WTC11 (cell line): Measurements from ENCODE around the gene SEMA7A. TPM values are rescaled to one million over a fixed set of nuclear protein-coding genes. Genes with fewer than 3 reads are reported as not detected.

ENCODE experiments used
- ATAC-seq: fragments of 200-7000 bp; cut with Tn5 transposase; 2 replicates; pipeline ENCODE4 v1.10.0; 2021; ENCODE audit warnings: mild to moderate bottlenecking, moderate library complexity
- CTCF ChIA-PET: fragments of 300-600 bp; sonication (Branson Sonifier 250); formaldehyde crosslinking; loops from one replicate; lab custom pipeline; 2021; ENCODE audit warnings: antibody characterized with exemption; lab: Charles Lee
- POLR2A ChIA-PET: fragments of 350-600 bp; sonication (Branson Sonifier 250); formaldehyde crosslinking; loops from one replicate; lab custom pipeline; 2021; ENCODE audit warnings: antibody characterized with exemption; lab: Charles Lee
- DNase-seq: peaks from one replicate; pipeline ENCODE4 v3.0.0; 2021; ENCODE audit warnings: low spot score
- H3K27ac Mint-ChIP-seq: 2 replicates; pipeline ENCODE4 v1.8.0; 2021; ENCODE audit warnings: mixed read lengths
- H3K27me3 Mint-ChIP-seq: 2 replicates; pipeline ENCODE4 v1.8.0; 2021; ENCODE audit warnings: low read depth, mild to moderate bottlenecking, moderate library complexity, mixed read lengths
- H3K36me3 Mint-ChIP-seq: 2 replicates; pipeline ENCODE4 v1.8.0; 2021; ENCODE audit warnings: mixed read lengths
- H3K4me1 Mint-ChIP-seq: 2 replicates; pipeline ENCODE4 v1.8.0; 2022; ENCODE audit warnings: mixed read lengths
- H3K4me3 Mint-ChIP-seq: 2 replicates; pipeline ENCODE4 v1.8.0; 2021; ENCODE audit warnings: mild to moderate bottlenecking, moderate library complexity, mixed read lengths
- H3K9me3 Mint-ChIP-seq: 2 replicates; pipeline ENCODE4 v1.8.0; 2021; ENCODE audit warnings: mixed read lengths
- AFF4 ChIP-seq: sonication (generic); formaldehyde crosslinking; IDR thresholded peaks from 2 replicates; pipeline ENCODE4 v1.8.1; 2023; ENCODE audit warnings: mild to moderate bottlenecking, missing genetic modification reagents, borderline replicate concordance
- AR ChIP-seq: fragments of 250-450 bp; sonication (Bioruptor Pico); IDR thresholded peaks from 2 replicates; pipeline ENCODE4 v1.9.0; 2021; ENCODE audit warnings: mild to moderate bottlenecking
- CREM ChIP-seq: sonication (generic); formaldehyde crosslinking; IDR thresholded peaks from 2 replicates; pipeline ENCODE4 v1.8.1; 2022; ENCODE audit warnings: mild to moderate bottlenecking, missing genetic modification reagents, moderate library complexity
- E2F1 ChIP-seq: sonication (generic); formaldehyde crosslinking; IDR thresholded peaks from 2 replicates; pipeline ENCODE4 v1.8.0; 2022; ENCODE audit warnings: mild to moderate bottlenecking, missing genetic modification reagents
- E2F4 ChIP-seq: sonication (generic); formaldehyde crosslinking; IDR thresholded peaks from 2 replicates; pipeline ENCODE4 v1.8.1; 2022; ENCODE audit warnings: low read depth, mild to moderate bottlenecking, moderate library complexity, missing genetic modification reagents, borderline replicate concordance
- E2F5 ChIP-seq: sonication (generic); formaldehyde crosslinking; IDR thresholded peaks from 2 replicates; pipeline ENCODE4 v1.8.1; 2022; ENCODE audit warnings: mild to moderate bottlenecking, moderate library complexity, missing genetic modification reagents
- ELF4 ChIP-seq: sonication (generic); formaldehyde crosslinking; IDR thresholded peaks from 2 replicates; pipeline ENCODE4 v1.8.1; 2022; ENCODE audit warnings: low read depth, mild to moderate bottlenecking, moderate library complexity, missing genetic modification reagents
- ESRRA ChIP-seq: sonication (generic); formaldehyde crosslinking; IDR thresholded peaks from 2 replicates; pipeline ENCODE4 v1.8.1; 2022; ENCODE audit warnings: mild to moderate bottlenecking, missing genetic modification reagents, borderline replicate concordance
- ETV6 ChIP-seq: sonication (generic); formaldehyde crosslinking; IDR thresholded peaks from 2 replicates; pipeline ENCODE4 v1.8.1; 2022; ENCODE audit warnings: mild to moderate bottlenecking, missing genetic modification reagents
- FOXP4 ChIP-seq: sonication (generic); formaldehyde crosslinking; IDR thresholded peaks from 2 replicates; pipeline ENCODE4 v1.8.0; 2022; ENCODE audit warnings: mild to moderate bottlenecking, missing genetic modification reagents
- NR2C2 ChIP-seq: sonication (generic); formaldehyde crosslinking; IDR thresholded peaks from 2 replicates; pipeline ENCODE4 v1.8.0; 2022; ENCODE audit warnings: mild to moderate bottlenecking, missing genetic modification reagents
- SMAD3 ChIP-seq: sonication (generic); formaldehyde crosslinking; IDR thresholded peaks from 2 replicates; pipeline ENCODE4 v1.8.0; 2022; ENCODE audit warnings: missing genetic modification reagents, mild to moderate bottlenecking, borderline replicate concordance
- TEAD4 ChIP-seq: sonication (generic); formaldehyde crosslinking; IDR thresholded peaks from 2 replicates; pipeline ENCODE4 v1.8.0; 2022; ENCODE audit warnings: mild to moderate bottlenecking, missing genetic modification reagents
- ZNF121 ChIP-seq: sonication (generic); formaldehyde crosslinking; IDR thresholded peaks from 2 replicates; pipeline ENCODE4 v1.8.0; 2023; ENCODE audit warnings: missing genetic modification reagents
- ZNF317 ChIP-seq: sonication (generic); formaldehyde crosslinking; IDR thresholded peaks from 2 replicates; pipeline ENCODE4 v1.8.1; 2023; ENCODE audit warnings: low read depth, mild to moderate bottlenecking, moderate library complexity, missing genetic modification reagents, borderline replicate concordance
- ZNF396 ChIP-seq: fragments of 250-450 bp; sonication (Bioruptor Pico); IDR thresholded peaks from 2 replicates; pipeline ENCODE4 v1.8.0; 2021; ENCODE audit warnings: mild to moderate bottlenecking, moderate library complexity, borderline replicate concordance
- ZNF423 ChIP-seq: fragments of 250-450 bp; sonication (Bioruptor Pico); IDR thresholded peaks from 2 replicates; pipeline ENCODE4 v2.1.2; 2022; ENCODE audit warnings: mild to moderate bottlenecking, moderate library complexity
- total RNA-seq: library from RNA; stranded (reverse); gene quantifications from 3 replicates; pipeline ENCODE4 v1.2.3, GENCODE V29; 2021

Gene SEMA7A
- total RNA-seq, 1 experiment from 2014 or later: 17.9 TPM

GRCh38 chr15:74396146-74396438 is 37.7 kb downstream of the SEMA7A start:
- H3K36me3 Mint-ChIP-seq: no peaks in the 10 kb centered on the region
- TF ChIP-seq ZNF423 (CRISPR knock-in tag) (no peak), ELF4 (CRISPR knock-in tag) (no peak), ZNF396 (CRISPR knock-in tag) (no peak), FOXP4 (CRISPR knock-in tag) (no peak), NR2C2 (no peak), E2F5 (CRISPR knock-in tag) (no peak), E2F4 (no peak), CREM (no peak)
- peaks cover 13% of the 10 kb centered on the region for H3K4me1 Mint-ChIP-seq
- H3K27me3 Mint-ChIP-seq: peaks cover 5% of the 10 kb centered on the region; the same call in 1 of the 2 replicates
- ATAC-seq: no peak
- POLR2A ChIA-PET: no interaction called here
- CTCF ChIA-PET: interaction anchor here (0.6 to 2.7 kb wide), 3 partner anchors 14 to 22 kb away, joined by 3 to 7 read pairs (median 5); no protein-coding TSS in a partner anchor
- no peak for DNase-seq
- H3K4me3 Mint-ChIP-seq: no peak overlapping the region
- H3K9me3 Mint-ChIP-seq: no peaks in the 10 kb centered on the region
- H3K27ac Mint-ChIP-seq: no peak overlapping the region; the same call in 1 of the 2 replicates

GRCh38 chr15:74395319-74396145 is 38.2 kb downstream of the SEMA7A start:
- Mint-ChIP-seq H3K27ac (no peak overlapping the region; the same call in 1 of the 2 replicates), H3K4me3 (no peak overlapping the region)
- POLR2A ChIA-PET: no interaction called here

GRCh38 chr15:74394090-74394846 is 39.5 kb downstream of the SEMA7A start:
- Mint-ChIP-seq H3K4me1 (peaks cover 12% of the 10 kb centered on the region), H3K9me3 (no peaks in the 10 kb centered on the region), H3K4me3 (no peak overlapping the region), H3K27ac (no peak overlapping the region), H3K36me3 (no peaks in the 10 kb centered on the region), H3K27me3 (peaks cover 5% of the 10 kb centered on the region; the same call in 1 of the 2 replicates)
- ATAC-seq (no peak), DNase-seq (no peak)
- ChIA-PET CTCF (interaction anchor here (1.0 kb wide), 1 partner anchor 12 kb away, joined by 3 read pairs; no protein-coding TSS in a partner anchor), POLR2A (interaction anchor here (0.8 kb wide), 1 partner anchor 89 kb away, joined by 3 read pairs; no protein-coding TSS in a partner anchor)
- TF ChIP-seq ZNF317: no peak
- no peak for TF ChIP-seq TEAD4 (CRISPR knock-in tag)
- no peak for TF ChIP-seq ZNF121 (CRISPR knock-in tag)
- TF ChIP-seq ESRRA (CRISPR knock-in tag): no peak
- TF ChIP-seq AFF4 (CRISPR knock-in tag): no peak
- no peak for TF ChIP-seq AR (CRISPR knock-in tag)
- TF ChIP-seq ZNF423 (CRISPR knock-in tag): no peak
- no peak for TF ChIP-seq E2F1
- no peak for TF ChIP-seq ETV6 (CRISPR knock-in tag)

More at GRCh38 chr15:74395319-74396145, 38.2 kb downstream of the SEMA7A start:
- ATAC-seq: no peak
- H3K4me1 Mint-ChIP-seq: peaks cover 9% of the 10 kb centered on the region
- H3K9me3 Mint-ChIP-seq: no peaks in the 10 kb centered on the region
- peaks cover 5% of the 10 kb centered on the region; the same call in 1 of the 2 replicates for H3K27me3 Mint-ChIP-seq
- TF ChIP-seq SMAD3: no peak
- TF ChIP-seq CREM: no peak
- TF ChIP-seq, all 79 proteins: peak for 0
- CTCF ChIA-PET: interaction anchor here (2.3 to 2.7 kb wide), 2 partner anchors 13 to 21 kb away, joined by 5 to 7 read pairs; no protein-coding TSS in a partner anchor
- DNase-seq: no peak
- no peaks in the 10 kb centered on the region for H3K36me3 Mint-ChIP-seq
